ENCODE results near the gene SLC24A3. TPM values are rescaled to one million over a fixed set of nuclear protein-coding genes. Genes with fewer than 3 reads are reported as not detected.
A peak's percentile ranks its signal among the peaks of the same experiment; 100 is the strongest.

SLC24A3 gene
- total RNA-seq: 1 to 10 TPM; 1.4 to 3.7 TPM

DNA sequence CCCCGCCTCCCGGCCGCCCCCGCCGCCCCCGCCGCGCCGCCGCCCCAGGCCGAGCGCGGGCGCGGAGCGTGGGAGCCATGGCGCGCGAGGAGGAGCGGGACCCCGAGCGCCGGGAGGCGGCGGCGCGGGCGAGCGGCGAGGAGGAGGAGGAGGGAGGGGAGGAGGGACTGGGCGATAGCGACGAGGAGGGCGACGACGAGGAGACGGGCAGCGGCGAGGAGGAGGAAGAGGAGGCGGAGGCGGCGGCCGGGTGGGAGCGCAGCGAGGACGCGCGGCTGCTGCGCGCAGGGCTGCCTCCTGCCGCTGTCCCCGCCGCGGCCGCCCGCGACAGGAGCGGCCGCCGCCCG lies at the start of gene SLC24A3:
TSS of gene SLC24A3 (plus strand) at position 174 of the 347 bp plus-strand sequence.
- no peak for DNase-seq (ENCODE audit: low spot score)
- Histone ChIP-seq H3K36me3 (no peaks in the 10 kb centered on the region), H3K27ac (peak within 1 kb of the TSS in 1 of 2 donors; percentile 7), H3K9me3 (no peaks in the 10 kb centered on the region), H3K27me3 (peaks cover 0 to 3% of the 10 kb centered on the region in 2 donors), H3K4me3 (peak within 1 kb of the TSS; percentile 29 to 52), H3K4me1 (peaks cover 0 to 20% of the 10 kb centered on the region in 2 donors)
- TF ChIP-seq, protein P1, sequence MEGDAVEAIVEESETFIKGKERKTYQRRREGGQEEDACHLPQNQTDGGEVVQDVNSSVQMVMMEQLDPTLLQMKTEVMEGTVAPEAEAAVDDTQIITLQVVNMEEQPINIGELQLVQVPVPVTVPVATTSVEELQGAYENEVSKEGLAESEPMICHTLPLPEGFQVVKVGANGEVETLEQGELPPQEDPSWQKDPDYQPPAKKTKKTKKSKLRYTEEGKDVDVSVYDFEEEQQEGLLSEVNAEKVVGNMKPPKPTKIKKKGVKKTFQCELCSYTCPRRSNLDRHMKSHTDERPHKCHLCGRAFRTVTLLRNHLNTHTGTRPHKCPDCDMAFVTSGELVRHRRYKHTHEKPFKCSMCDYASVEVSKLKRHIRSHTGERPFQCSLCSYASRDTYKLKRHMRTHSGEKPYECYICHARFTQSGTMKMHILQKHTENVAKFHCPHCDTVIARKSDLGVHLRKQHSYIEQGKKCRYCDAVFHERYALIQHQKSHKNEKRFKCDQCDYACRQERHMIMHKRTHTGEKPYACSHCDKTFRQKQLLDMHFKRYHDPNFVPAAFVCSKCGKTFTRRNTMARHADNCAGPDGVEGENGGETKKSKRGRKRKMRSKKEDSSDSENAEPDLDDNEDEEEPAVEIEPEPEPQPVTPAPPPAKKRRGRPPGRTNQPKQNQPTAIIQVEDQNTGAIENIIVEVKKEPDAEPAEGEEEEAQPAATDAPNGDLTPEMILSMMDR (IDR thresholded peaks at IDR 0.05): no peak

DNA sequence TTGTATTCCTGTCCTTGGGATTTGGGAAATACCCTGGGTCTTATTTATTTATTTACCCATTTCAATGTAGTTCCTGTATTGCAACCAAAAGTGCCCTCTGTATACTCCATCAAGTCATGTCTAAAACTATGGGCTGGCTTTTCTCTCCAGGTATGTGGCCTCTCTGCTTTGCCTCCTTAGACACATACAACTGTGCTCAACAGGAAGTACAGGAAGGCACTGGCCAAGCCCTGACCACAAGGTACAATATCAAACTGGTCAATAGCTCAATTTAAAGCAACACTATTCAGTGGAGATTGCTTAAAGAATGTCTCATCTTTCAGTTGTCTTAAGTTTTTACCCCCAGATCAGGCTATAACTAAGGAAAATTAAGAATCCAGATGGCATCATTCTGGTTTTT lies 42.3 kb upstream of the SLC24A3 start:
- no peak for DNase-seq (ENCODE audit: low spot score)
- no peak overlapping the region for H3K27ac ChIP-seq
- TF ChIP-seq, protein P1 (IDR thresholded peaks at IDR 0.05): no peak
- no peaks in the 10 kb centered on the region for H3K4me1 ChIP-seq
- H3K27me3 ChIP-seq: no peaks in the 10 kb centered on the region
- no peak overlapping the region for H3K4me3 ChIP-seq
- H3K36me3 ChIP-seq: no peaks in the 10 kb centered on the region
- peaks cover 0 to 10% of the 10 kb centered on the region in 2 donors for H3K9me3 ChIP-seq

DNA sequence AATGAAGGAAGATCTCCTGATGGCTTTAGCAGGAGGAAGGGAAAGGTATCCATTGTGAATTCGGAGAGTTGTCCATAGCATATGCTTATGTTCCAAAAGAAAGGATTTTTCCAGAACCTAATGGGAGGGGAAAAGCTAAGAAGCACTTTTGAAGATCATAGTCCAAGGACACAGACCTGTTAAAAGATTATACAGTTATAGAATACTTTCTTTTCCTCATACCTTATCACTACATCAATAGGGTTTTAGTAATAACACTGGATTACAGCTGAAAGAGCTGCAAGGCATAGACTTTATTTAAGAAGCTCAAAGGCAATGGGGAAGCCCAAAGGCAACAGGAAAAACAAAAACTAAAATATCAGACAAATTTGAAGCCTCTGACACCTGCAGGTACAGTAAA lies 39.8 kb upstream of the SLC24A3 start:
- TF ChIP-seq, protein P1 (IDR thresholded peaks at IDR 0.05): no peak
- Histone ChIP-seq H3K4me1 (no peaks in the 10 kb centered on the region), H3K36me3 (no peaks in the 10 kb centered on the region), H3K9me3 (peaks cover 0 to 15% of the 10 kb centered on the region in 2 donors), H3K27me3 (no peaks in the 10 kb centered on the region), H3K4me3 (no peak overlapping the region), H3K27ac (no peak overlapping the region)
- no peak for DNase-seq (ENCODE audit: low spot score)

DNA sequence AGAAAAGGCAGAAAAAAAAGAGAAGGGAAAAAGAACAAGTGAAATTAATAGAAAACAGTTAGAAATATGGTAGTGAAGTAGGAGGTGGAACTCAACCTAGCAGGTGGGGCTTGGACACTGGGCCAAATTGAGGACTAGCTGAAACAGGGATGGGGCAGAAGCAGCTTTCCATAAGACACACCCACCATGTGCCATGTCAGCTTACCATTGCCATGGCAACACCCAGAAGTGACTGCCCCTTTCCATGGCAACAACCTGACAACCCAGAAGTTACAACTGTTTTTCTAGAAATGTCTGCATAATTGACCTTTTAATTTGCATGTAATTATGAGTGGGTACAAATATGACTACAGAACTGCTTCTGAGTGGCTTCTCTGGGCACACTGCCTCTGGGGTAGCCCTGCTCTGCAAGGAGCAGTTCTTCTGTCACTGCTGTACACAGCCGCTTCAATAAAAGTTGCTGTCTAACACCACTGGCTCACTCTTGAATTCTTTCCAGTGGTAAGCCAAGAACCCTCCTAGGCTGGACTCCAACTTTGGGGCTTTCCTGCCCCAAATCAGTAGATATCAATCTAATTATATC lies 35.9 kb upstream of the SLC24A3 start:
- Histone ChIP-seq H3K27ac (no peak overlapping the region), H3K4me1 (no peaks in the 10 kb centered on the region), H3K27me3 (no peaks in the 10 kb centered on the region), H3K4me3 (no peak overlapping the region), H3K9me3 (peaks cover 0 to 10% of the 10 kb centered on the region in 2 donors), H3K36me3 (no peaks in the 10 kb centered on the region)
- TF ChIP-seq, protein P1 (IDR thresholded peaks at IDR 0.05): no peak
- no peak for DNase-seq (ENCODE audit: low spot score)

DNA sequence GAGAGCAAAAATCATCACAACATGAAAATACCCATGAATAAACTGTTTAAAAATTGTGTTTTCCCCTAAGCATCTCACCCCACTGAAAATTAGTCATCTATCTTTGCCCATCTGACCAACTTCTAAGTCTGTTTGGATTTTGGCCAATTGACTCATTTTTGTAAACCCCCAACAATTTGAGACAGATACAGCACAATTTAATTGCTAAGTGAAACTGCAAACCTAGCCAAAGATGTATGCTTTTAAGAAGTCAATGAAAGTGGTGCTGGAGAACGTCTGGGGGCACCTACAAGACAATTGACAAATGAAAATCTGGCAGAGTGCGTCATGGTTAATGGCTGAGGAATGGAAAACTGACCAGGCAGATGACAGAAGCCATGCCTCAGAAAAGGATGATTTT lies 30.9 kb upstream of the SLC24A3 start:
- DNase-seq (ENCODE audit: low spot score): no peak
- TF ChIP-seq, protein P1 (IDR thresholded peaks at IDR 0.05): no peak

DNA sequence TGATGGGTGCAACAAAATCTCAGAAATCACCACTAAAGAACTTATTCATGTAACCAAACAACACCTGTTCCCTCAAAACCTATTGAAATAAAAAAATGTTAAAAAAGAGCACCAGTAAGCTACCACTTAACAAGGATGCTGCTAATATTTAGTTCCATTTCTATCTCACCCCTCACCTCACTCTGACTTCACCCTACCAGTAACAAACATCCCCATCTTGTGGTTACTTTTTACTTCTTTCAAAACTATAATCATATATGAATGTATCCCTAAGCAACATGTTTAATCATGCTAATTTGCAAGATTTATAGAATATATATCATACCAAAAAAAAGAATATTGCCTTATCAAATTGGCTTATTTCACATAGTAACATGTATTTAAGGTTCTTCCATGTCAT lies 27.4 kb upstream of the SLC24A3 start:
- TF ChIP-seq, protein P1 (IDR thresholded peaks at IDR 0.05): no peak
- no peaks in the 10 kb centered on the region for H3K4me1 ChIP-seq
- H3K27me3 ChIP-seq: no peaks in the 10 kb centered on the region
- H3K4me3 ChIP-seq: no peak overlapping the region
- H3K9me3 ChIP-seq: peaks cover 0 to 8% of the 10 kb centered on the region in 2 donors
- no peak overlapping the region for H3K27ac ChIP-seq
- DNase-seq (ENCODE audit: low spot score): no peak
- H3K36me3 ChIP-seq: no peaks in the 10 kb centered on the region

More for the DNA sequence above, 30.9 kb upstream of the SLC24A3 start:
- no peaks in the 10 kb centered on the region for H3K4me1 ChIP-seq
- H3K4me3 ChIP-seq: no peak overlapping the region
- H3K27me3 ChIP-seq: no peaks in the 10 kb centered on the region
- no peaks in the 10 kb centered on the region for H3K9me3 ChIP-seq
- no peak overlapping the region for H3K27ac ChIP-seq
- H3K36me3 ChIP-seq: no peaks in the 10 kb centered on the region
